ENCODE results near the gene MPPED2. TPM values are rescaled to one million over a fixed set of nuclear protein-coding genes. Genes with fewer than 3 reads are reported as not detected.

Gene MPPED2
- total RNA-seq, 1 experiment from 2014 or later: 2.4 TPM

GRCh38 chr11:30479899-30480298 is 106.3 kb downstream of the MPPED2 start (continued):
- no peak for TF ChIP-seq ELF4 (CRISPR knock-in tag; IDR thresholded peaks at IDR 0.05; ENCODE audit: low read depth)
- TF ChIP-seq, protein P1, sequence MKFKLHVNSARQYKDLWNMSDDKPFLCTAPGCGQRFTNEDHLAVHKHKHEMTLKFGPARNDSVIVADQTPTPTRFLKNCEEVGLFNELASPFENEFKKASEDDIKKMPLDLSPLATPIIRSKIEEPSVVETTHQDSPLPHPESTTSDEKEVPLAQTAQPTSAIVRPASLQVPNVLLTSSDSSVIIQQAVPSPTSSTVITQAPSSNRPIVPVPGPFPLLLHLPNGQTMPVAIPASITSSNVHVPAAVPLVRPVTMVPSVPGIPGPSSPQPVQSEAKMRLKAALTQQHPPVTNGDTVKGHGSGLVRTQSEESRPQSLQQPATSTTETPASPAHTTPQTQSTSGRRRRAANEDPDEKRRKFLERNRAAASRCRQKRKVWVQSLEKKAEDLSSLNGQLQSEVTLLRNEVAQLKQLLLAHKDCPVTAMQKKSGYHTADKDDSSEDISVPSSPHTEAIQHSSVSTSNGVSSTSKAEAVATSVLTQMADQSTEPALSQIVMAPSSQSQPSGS (CRISPR knock-in tag; IDR thresholded peaks at IDR 0.05; ENCODE audit: borderline replicate concordance, low read depth): no peak

- POLR2A ChIA-PET: no interaction called here
- Mint-ChIP-seq H3K27ac (peak overlapping the region; percentile 46), H3K4me3 (no peak overlapping the region), H3K27me3 (ENCODE audit: low read depth) (no peaks in the 10 kb centered on the region), H3K36me3 (no peaks in the 10 kb centered on the region), H3K4me1 (peaks cover 62% of the 10 kb centered on the region), H3K9me3 (peaks cover 3% of the 10 kb centered on the region; the same call in 1 of the 2 replicates)
- no peak for DNase-seq (ENCODE audit: low spot score)
- ATAC-seq: no peak; the same call in 1 of the 2 replicates
- TF ChIP-seq NR2C2 (CRISPR knock-in tag; IDR thresholded peaks at IDR 0.05) (no peak), FOXK1 (CRISPR knock-in tag; IDR thresholded peaks at IDR 0.05) (no peak), ZNF263 (CRISPR knock-in tag; IDR thresholded peaks at IDR 0.05; ENCODE audit: low read depth) (no peak), SMAD3 (CRISPR knock-in tag; IDR thresholded peaks at IDR 0.05; ENCODE audit: borderline replicate concordance) (no peak), KAT7 (CRISPR knock-in tag; IDR thresholded peaks at IDR 0.05; ENCODE audit: borderline replicate concordance) (no peak), E2F4 (CRISPR knock-in tag; IDR thresholded peaks at IDR 0.05; ENCODE audit: borderline replicate concordance, low read depth) (no peak), ZNF423 (CRISPR knock-in tag; IDR thresholded peaks at IDR 0.05) (no peak), SOX15 (CRISPR knock-in tag; IDR thresholded peaks at IDR 0.05) (no peak), OVOL2 (CRISPR knock-in tag; IDR thresholded peaks at IDR 0.05; ENCODE audit: borderline replicate concordance) (no peak), NFATC4 (CRISPR knock-in tag; IDR thresholded peaks at IDR 0.05) (no peak), FOXP4 (CRISPR knock-in tag; IDR thresholded peaks at IDR 0.05) (no peak), SP1 (CRISPR knock-in tag; conservative IDR thresholded peaks at IDR 0.05) (no peak)
- TF ChIP-seq, protein P2, sequence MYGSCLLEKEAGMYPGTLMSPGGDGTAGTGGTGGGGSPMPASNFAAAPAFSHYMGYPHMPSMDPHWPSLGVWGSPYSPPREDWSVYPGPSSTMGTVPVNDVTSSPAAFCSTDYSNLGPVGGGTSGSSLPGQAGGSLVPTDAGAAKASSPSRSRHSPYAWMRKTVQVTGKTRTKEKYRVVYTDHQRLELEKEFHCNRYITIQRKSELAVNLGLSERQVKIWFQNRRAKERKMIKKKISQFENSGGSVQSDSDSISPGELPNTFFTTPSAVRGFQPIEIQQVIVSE (CRISPR knock-in tag; IDR thresholded peaks at IDR 0.05; ENCODE audit: borderline replicate concordance): no peak
- TF ChIP-seq, protein P3, sequence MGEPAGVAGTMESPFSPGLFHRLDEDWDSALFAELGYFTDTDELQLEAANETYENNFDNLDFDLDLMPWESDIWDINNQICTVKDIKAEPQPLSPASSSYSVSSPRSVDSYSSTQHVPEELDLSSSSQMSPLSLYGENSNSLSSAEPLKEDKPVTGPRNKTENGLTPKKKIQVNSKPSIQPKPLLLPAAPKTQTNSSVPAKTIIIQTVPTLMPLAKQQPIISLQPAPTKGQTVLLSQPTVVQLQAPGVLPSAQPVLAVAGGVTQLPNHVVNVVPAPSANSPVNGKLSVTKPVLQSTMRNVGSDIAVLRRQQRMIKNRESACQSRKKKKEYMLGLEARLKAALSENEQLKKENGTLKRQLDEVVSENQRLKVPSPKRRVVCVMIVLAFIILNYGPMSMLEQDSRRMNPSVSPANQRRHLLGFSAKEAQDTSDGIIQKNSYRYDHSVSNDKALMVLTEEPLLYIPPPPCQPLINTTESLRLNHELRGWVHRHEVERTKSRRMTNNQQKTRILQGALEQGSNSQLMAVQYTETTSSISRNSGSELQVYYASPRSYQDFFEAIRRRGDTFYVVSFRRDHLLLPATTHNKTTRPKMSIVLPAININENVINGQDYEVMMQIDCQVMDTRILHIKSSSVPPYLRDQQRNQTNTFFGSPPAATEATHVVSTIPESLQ (CRISPR knock-in tag; IDR thresholded peaks at IDR 0.05): no peak
- TF ChIP-seq, protein P4, sequence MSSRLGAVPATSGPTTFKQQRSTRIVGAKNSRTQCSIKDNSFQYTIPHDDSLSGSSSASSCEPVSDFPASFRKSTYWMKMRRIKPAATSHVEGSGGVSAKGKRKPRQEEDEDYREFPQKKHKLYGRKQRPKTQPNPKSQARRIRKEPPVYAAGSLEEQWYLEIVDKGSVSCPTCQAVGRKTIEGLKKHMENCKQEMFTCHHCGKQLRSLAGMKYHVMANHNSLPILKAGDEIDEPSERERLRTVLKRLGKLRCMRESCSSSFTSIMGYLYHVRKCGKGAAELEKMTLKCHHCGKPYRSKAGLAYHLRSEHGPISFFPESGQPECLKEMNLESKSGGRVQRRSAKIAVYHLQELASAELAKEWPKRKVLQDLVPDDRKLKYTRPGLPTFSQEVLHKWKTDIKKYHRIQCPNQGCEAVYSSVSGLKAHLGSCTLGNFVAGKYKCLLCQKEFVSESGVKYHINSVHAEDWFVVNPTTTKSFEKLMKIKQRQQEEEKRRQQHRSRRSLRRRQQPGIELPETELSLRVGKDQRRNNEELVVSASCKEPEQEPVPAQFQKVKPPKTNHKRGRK (CRISPR knock-in tag; IDR thresholded peaks at IDR 0.05; ENCODE audit: borderline replicate concordance): no peak
- CTCF ChIA-PET: no interaction called here
Observed at GRCh38 chr11:30478923-30479322, 107.2 kb downstream of the MPPED2 start.
